Right lobe of liver (tissue), 6 donors: Measurements from ENCODE around the gene SCAP. TPM values are rescaled to one million over a fixed set of nuclear protein-coding genes. Genes with fewer than 3 reads are reported as not detected.
A peak's percentile ranks its signal among the peaks of the same experiment; 100 is the strongest.

Source experiments
- ATAC-seq, 4 donors: fragments of 200-7000 bp; cut with Tn5 transposase; one replicate each; pipeline ENCODE4 v1.9.1; 2020; ENCODE audit warnings: mild to moderate bottlenecking in 4 of 4, moderate library complexity in 4 of 4
- DNase-seq, 3 donors: peaks; one replicate each; pipeline ENCODE4 v3.0.0-alpha.2; 2020
- H3K27ac ChIP-seq, 3 donors: fragments of 200-600 bp; one replicate each; pipeline ENCODE4 v1.8.0; 2022
- H3K27me3 ChIP-seq, 2 donors: fragments of 200-600 bp; one replicate each; pipeline ENCODE4 v1.8.0; 2022
- H3K36me3 ChIP-seq, 4 donors: fragments of 200-600 bp; sonication (generic) in 1 of 4; one replicate each; pipeline versions ENCODE4 v1.5.1 to v1.8.0; 2017 to 2022; ENCODE audit warnings: control low read depth in 1 of 4
- H3K4me1 ChIP-seq, 4 donors: fragments of 200-600 bp; sonication (generic) in 1 of 4; one replicate each; pipeline versions ENCODE4 v1.5.1 to v1.8.0; 2017 to 2022; ENCODE audit warnings: control low read depth in 1 of 4
- H3K4me3 ChIP-seq, 3 donors: fragments of 200-600 bp; one replicate each; pipeline ENCODE4 v1.8.0; 2022
- H3K9me3 ChIP-seq, 4 donors: fragments of 200-600 bp; sonication (generic) in 1 of 4; one replicate each; pipeline versions ENCODE4 v1.5.1 to v1.8.0; 2017 to 2022; ENCODE audit warnings: control low read depth in 1 of 4
- CTCF ChIP-seq, 4 donors: fragments of 200-600 bp in 3 of 4; fragments of 450-650 bp in 1 of 4; IDR thresholded peaks; one replicate each; pipeline versions ENCODE4 v1.5.1 to v1.8.0; 2016 to 2022; ENCODE audit warnings: antibody characterized with exemption in 4 of 4, mild to moderate bottlenecking in 2 of 4
- POLR2A ChIP-seq: fragments of 450-650 bp; IDR thresholded peaks from one replicate; pipeline ENCODE4 v1.6.1; 2017; ENCODE audit warnings: antibody characterized with exemption, mild to moderate bottlenecking
- WGBS: methylation state at CpG from one replicate; pipeline ENCODE4 v1.1.6; 2018; ENCODE audit warnings: low coverage, low lambda C conversion rate; ENCODE audit not compliant: insufficient coverage; ENCODE audit errors: missing lambda C conversion rate; 5-methylcytosine and 5-hydroxymethylcytosine counted together
- intact Hi-C, 2 donors: fragments of 100-400 bp; cut with DNase I; formaldehyde crosslinking; loops; one replicate each; pipeline versions ENCODE4 v1.11.2 to v1.14.1; 2022
- total RNA-seq, 6 experiments: library from RNA; depleted of rRNA in 2 of 6; stranded (reverse); fragments of >200 nt in 2 of 6; fragmentation: NEBNext Ultra II Directional in 3 of 6; extraction: Animal tissue kit (Norgen Biotek cat#: 25700) in 3 of 6; gene quantifications; one replicate each; pipeline versions ENCODE4 v1.1.0 to v1.2.4, GENCODE V29; 2016 to 2023
- donor health status: DM: no; HTN: yes; CAD: no.
- donor health status: DM: no; HTN: no; CAD: no.
- donor health status: DM: no; HTN: no; CAD: no.
- donor health status: DM: no; HTN: yes; CAD: no.
- donor health status: DM: no; HTN: yes; CAD: no.

SCAP gene
- total RNA-seq, 6 experiments from 2014 or later, result 48.8 to 85.1 (median 78.9) TPM

GRCh38 chr3:47517937-47518336, 42.2 kb upstream of the SCAP start:
- Histone ChIP-seq H3K4me1 (peaks cover 0 to 11% (median 0%) of the 10 kb centered on the region in 4 donors), H3K27me3 (no peaks in the 10 kb centered on the region), H3K9me3 (no peaks in the 10 kb centered on the region), H3K4me3 (no peak overlapping the region), H3K27ac (no peak overlapping the region), H3K36me3 (no peaks in the 10 kb centered on the region)
- TF ChIP-seq POLR2A (no peak), CTCF (IDR thresholded peaks at IDR 0.05) (no peak)
- intact Hi-C loops, result no loop called here
- WGBS, result 0% methylated on average over 1 of the region's 2 CpGs
- ATAC-seq (no peak), DNase-seq (no peak)

- DNase-seq, result no peak
- intact Hi-C loops, result no loop called here
These were observed 40.2 kb upstream of the SCAP start for GRCh38 chr3:47515864-47516319.

GRCh38 chr3:47515100-47515499, 39.4 kb upstream of the SCAP start:
- no peak for DNase-seq
- no peak for ATAC-seq
- no peaks in the 10 kb centered on the region for H3K27me3 ChIP-seq
- no peak overlapping the region for H3K4me3 ChIP-seq
- H3K4me1 ChIP-seq, result peaks cover 0 to 17% (median 0%) of the 10 kb centered on the region in 4 donors
- no peaks in the 10 kb centered on the region for H3K9me3 ChIP-seq
- TF ChIP-seq CTCF (IDR thresholded peaks at IDR 0.05), result no peak
- TF ChIP-seq POLR2A, result no peak
- no peak overlapping the region for H3K27ac ChIP-seq
- no peaks in the 10 kb centered on the region for H3K36me3 ChIP-seq
- WGBS, result 31% methylated on average over 5 of the region's 5 CpGs
- intact Hi-C loops, result no loop called here

More at GRCh38 chr3:47515864-47516319, 40.2 kb upstream of the SCAP start:
- Histone ChIP-seq H3K27me3 (no peaks in the 10 kb centered on the region), H3K36me3 (no peaks in the 10 kb centered on the region), H3K4me3 (no peak overlapping the region), H3K27ac (no peak overlapping the region), H3K9me3 (no peaks in the 10 kb centered on the region), H3K4me1 (peaks cover 0 to 17% (median 0%) of the 10 kb centered on the region in 4 donors)
- TF ChIP-seq CTCF (IDR thresholded peaks at IDR 0.05) (no peak), POLR2A (no peak)
- ATAC-seq, result no peak
- 82% methylated on average over 4 of the region's 5 CpGs for WGBS

GRCh38 chr3:47513125-47513929, 37.6 kb upstream of the SCAP start, which contains the start of gene ELP6:
ELP6 (minus strand) TSS chr3:47513712; CDS start chr3:47513590, 122 bp downstream.
- Histone ChIP-seq H3K4me3 (peak within 1 kb of the TSS; percentile 72 to 81 (median 79)), H3K4me1 (peaks cover 0 to 17% (median 0%) of the 10 kb centered on the region in 4 donors), H3K36me3 (peaks cover 0 to 9% (median 2%) of the 10 kb centered on the region in 4 donors), H3K9me3 (no peaks in the 10 kb centered on the region), H3K27me3 (no peaks in the 10 kb centered on the region), H3K27ac (peak within 1 kb of the TSS; percentile 88 to 93 (median 92))
- ATAC-seq, result peak; percentile 97 to 99 (median 98)
- intact Hi-C loops, result no loop called here
- WGBS, result 0% methylated on average over 17 of the region's 71 CpGs
- DNase-seq, result peak; percentile 96 to 98 (median 98)
- TF ChIP-seq CTCF (IDR thresholded peaks at IDR 0.05) (peak; percentile 25 to 39 (median 29)), POLR2A (peak; percentile 52)
